ENCODE measurements around the gene FAHD2A.
"Not testable (repeated sequence)": the region's sequence is repeated elsewhere in the genome, so short reads cannot be mapped to it uniquely, and the experiment has no call there.

GRCh38 chr2:95434507-95435076 lies 32.1 kb downstream of the FAHD2A start:
- not testable (repeated sequence) for TF ChIP-seq EZH2 (IDR thresholded peaks at IDR 0.05; ENCODE audit: borderline replicate concordance, low read length); CTCF (conservative IDR thresholded peaks at IDR 0.05 in 1 of 2, IDR thresholded peaks at IDR 0.05 in 1 of 2; ENCODE audit: extremely low read depth in 1 of 2, insufficient read depth in 1 of 2, low read depth in 1 of 2, low read length in 2 of 2)
